GM12801 (cell line): Measurements from ENCODE around the gene GPR146.

Experiments used
- CTCF ChIP-seq: IDR thresholded peaks from one replicate; pipeline ENCODE4 v1.5.1; 2011; ENCODE audit warnings: control low read depth; ENCODE audit not compliant: insufficient read length; ENCODE audit errors: extremely low read depth

GPR146 gene

DNA sequence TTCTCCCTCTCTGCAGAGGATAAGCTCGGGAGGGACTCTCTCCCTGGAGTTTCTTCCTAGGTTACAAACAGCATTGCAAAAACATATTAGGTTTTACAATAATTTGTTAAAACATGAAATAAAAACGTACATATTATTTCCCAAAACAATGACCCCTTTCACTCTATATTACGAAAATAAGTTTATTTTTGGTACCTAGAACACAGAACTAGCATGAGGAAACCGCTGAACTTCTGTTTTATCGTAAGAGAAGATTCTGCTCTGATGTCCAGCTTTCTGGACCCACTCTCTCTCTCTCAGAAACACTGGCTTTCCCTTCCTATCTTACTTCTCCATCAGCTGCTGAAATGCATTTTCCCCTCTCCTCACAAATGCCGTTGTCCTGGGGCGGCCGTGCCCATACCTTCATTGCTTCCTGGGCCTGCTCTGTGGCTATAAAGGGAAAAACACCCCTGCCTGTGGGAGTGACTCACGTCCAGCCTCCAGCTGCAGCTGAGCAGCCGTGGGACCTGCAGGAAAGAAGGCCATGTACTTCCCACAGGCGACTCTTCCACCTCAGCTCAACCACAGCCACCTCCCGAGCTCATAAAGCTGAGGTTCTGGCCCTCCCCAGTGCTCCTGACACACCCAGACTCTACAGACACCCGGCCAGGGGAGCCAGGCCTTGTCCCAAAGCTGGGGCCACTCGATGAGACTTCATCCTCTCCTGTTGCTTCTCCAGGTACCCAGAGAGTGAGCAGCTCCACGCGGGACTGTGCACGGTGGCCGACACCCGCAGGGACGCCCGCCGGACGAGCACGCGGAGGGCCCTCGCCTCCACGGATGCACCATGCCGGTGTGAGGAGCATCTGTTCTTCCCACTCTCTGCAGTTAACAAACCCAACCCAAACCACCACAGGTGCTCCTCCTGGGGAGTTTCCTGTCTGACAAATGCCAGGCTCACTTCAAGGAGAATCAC lies 46.6 kb downstream of the GPR146 start:
- TF ChIP-seq CTCF, result no peak

GRCh38 chr7:1091644-1092027 lies 47.3 kb downstream of the GPR146 start:
- TF ChIP-seq CTCF, result no peak

DNA sequence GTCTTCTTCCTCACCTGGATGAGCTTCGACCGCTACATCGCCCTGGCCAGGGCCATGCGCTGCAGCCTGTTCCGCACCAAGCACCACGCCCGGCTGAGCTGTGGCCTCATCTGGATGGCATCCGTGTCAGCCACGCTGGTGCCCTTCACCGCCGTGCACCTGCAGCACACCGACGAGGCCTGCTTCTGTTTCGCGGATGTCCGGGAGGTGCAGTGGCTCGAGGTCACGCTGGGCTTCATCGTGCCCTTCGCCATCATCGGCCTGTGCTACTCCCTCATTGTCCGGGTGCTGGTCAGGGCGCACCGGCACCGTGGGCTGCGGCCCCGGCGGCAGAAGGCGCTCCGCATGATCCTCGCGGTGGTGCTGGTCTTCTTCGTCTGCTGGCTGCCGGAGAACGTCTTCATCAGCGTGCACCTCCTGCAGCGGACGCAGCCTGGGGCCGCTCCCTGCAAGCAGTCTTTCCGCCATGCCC lies 47.9 kb downstream of the GPR146 start:
- TF ChIP-seq CTCF, result no peak

GRCh38 chr7:1092806-1093501 lies 48.6 kb downstream of the GPR146 start:
- TF ChIP-seq CTCF, result no peak

DNA sequence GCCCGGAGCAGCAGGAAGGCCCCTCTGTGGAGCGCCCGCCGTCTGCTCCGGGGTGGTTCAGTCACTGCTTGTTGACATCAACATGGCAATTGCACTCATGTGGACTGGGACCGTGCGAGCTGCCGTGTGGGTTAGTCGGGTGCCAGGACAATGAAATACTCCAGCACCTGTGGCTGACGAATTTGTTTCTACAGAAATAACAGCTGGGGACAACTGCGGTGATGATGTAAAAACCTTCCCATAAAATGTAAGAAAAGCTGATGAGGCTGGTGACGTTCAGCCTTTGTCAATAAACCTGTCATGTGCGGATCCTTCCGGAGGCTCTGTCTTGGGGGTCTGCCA lies 49.1 kb downstream of the GPR146 start:
- no peak for TF ChIP-seq CTCF

GRCh38 chr7:1093916-1094508 lies 49.7 kb downstream of the GPR146 start:
- TF ChIP-seq CTCF, result no peak

GRCh38 chr7:1094870-1095269 lies 50.5 kb downstream of the GPR146 start:
- no peak for TF ChIP-seq CTCF
